Muscle layer of duodenum (tissue), 2 donors: ENCODE data around the gene MDN1.

Experiments used
- H3K27ac ChIP-seq: one replicate; pipeline ENCODE4 v1.7.0; 2013; ENCODE audit warnings: mild to moderate bottlenecking, low read length
- H3K27me3 ChIP-seq: one replicate; pipeline ENCODE4 v1.7.0; 2013; ENCODE audit warnings: low read depth, mild to moderate bottlenecking, control low read depth, low read length
- H3K36me3 ChIP-seq, 2 donors: one replicate each; pipeline ENCODE4 v1.7.0; 2013; ENCODE audit warnings: low read length in 2 of 2, control low read depth in 1 of 2, mild to moderate bottlenecking in 1 of 2; ENCODE audit not compliant: insufficient read depth in 2 of 2, control insufficient read depth in 1 of 2
- H3K4me1 ChIP-seq, 2 donors: one replicate each; pipeline ENCODE4 v1.7.0; 2013; ENCODE audit warnings: low read length in 2 of 2, mild to moderate bottlenecking in 2 of 2, control low read depth in 1 of 2, moderate library complexity in 1 of 2; ENCODE audit not compliant: insufficient read depth in 2 of 2, control insufficient read depth in 1 of 2
- H3K4me3 ChIP-seq, 2 donors: one replicate each; pipeline ENCODE4 v1.7.0; 2013; ENCODE audit warnings: low read length in 2 of 2, low read depth in 1 of 2, mild to moderate bottlenecking in 1 of 2
- H3K9me3 ChIP-seq, 2 donors: one replicate each; pipeline ENCODE4 v1.7.0; 2013; ENCODE audit warnings: low read length in 2 of 2, control low read depth in 1 of 2, mild to moderate bottlenecking in 1 of 2; ENCODE audit not compliant: control insufficient read depth in 1 of 2
- donor health status: healthy.

Gene MDN1

DNA sequence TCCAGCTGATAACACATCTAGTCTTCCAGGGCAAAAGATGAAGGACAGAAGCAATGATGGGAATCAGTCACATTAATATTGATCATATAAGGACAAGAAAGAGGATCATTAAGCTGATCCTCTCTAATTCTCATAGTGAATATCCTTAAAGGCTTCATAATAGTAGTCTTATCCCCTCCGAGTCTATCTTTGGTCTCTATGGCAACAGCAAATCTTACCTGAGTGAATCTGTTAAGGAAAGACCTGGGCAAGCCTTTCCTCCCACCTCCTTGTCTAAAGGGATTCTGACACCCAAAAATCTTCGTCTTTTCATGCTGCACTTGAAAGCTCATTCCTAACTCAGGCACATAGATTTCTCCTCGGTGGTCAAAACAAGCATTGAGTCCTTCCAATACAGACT is 94.6 kb downstream of the MDN1 start:
- no peaks in the 10 kb centered on the region for H3K4me1 ChIP-seq
- peaks cover 43 to 77% of the 10 kb centered on the region in 2 donors for H3K36me3 ChIP-seq
- no peaks in the 10 kb centered on the region for H3K9me3 ChIP-seq
- no peak overlapping the region for H3K27ac ChIP-seq
- H3K27me3 ChIP-seq, result no peaks in the 10 kb centered on the region
- H3K4me3 ChIP-seq, result no peak overlapping the region

GRCh38 chr6:89723046-89723445 is 96.5 kb downstream of the MDN1 start:
- Histone ChIP-seq H3K9me3 (no peaks in the 10 kb centered on the region), H3K4me1 (no peaks in the 10 kb centered on the region), H3K27me3 (no peaks in the 10 kb centered on the region), H3K36me3 (peaks cover 40 to 78% of the 10 kb centered on the region in 2 donors), H3K27ac (no peak overlapping the region), H3K4me3 (no peak overlapping the region)

DNA sequence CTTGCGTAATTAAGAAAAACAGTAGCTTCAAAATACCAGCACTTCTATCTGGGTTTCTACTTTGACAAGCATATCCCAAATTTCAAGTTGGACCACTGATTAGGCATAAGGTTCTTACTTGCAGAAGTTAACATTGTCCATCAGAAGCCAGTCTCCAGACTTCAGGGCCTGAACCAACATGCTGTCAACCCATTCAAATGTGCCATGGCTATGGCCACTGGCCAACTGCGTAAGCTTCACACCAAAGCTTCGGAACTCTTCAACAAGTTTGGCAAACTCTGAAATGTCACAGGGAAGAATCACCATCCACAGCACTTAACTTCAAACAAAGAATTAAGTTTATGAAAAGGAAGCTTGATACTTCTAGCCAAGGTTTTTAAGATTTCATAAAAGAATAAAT is 103.1 kb downstream of the MDN1 start:
- H3K4me1 ChIP-seq, result no peaks in the 10 kb centered on the region
- H3K4me3 ChIP-seq, result no peak overlapping the region
- H3K36me3 ChIP-seq, result peaks cover 57 to 83% of the 10 kb centered on the region in 2 donors
- no peak overlapping the region for H3K27ac ChIP-seq
- H3K9me3 ChIP-seq, result no peaks in the 10 kb centered on the region
- H3K27me3 ChIP-seq, result no peaks in the 10 kb centered on the region

DNA sequence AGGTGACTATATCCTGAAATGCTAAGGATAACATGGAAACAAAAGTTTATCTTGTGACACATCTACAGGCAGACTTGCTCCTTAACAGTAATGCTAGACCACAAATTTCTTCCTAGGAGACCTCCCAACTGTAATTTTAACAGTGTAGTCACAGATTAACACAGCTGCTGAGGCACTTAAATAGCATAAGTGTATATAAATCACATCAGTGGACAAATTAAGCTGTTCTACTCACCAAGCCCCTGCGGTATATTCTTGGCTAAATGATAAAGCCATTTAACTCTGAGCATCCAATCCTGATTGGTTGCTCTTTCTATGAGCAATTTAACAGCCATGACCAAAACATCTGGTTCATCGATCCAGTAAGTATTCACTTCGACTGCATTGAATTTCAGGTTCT is 107.8 kb downstream of the MDN1 start:
- no peak overlapping the region for H3K4me3 ChIP-seq
- H3K27ac ChIP-seq, result no peak overlapping the region
- peaks cover 65 to 85% of the 10 kb centered on the region in 2 donors for H3K36me3 ChIP-seq
- H3K9me3 ChIP-seq, result no peaks in the 10 kb centered on the region
- no peaks in the 10 kb centered on the region for H3K4me1 ChIP-seq
- no peaks in the 10 kb centered on the region for H3K27me3 ChIP-seq

DNA sequence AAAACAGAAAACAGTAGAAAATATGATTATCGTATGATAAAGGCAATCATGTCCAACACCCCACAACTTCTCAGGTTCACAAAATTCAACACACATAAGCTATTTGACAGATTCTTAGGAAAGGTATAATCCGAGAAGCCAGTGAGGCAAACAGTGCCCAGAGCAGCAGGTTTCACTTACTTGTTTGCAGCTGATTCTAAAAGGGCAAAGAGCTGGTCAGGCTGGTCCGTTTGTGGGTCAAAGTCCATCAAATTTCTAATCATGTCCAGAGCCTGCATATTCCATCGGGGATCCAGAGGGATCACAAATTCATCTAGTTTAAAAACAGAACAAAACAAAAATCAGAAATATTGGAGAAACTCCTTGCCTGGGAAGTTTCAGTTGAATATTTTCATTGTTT is 111.3 kb downstream of the MDN1 start:
- no peaks in the 10 kb centered on the region for H3K27me3 ChIP-seq
- H3K9me3 ChIP-seq, result no peaks in the 10 kb centered on the region
- no peak overlapping the region for H3K27ac ChIP-seq
- H3K4me3 ChIP-seq, result no peak overlapping the region
- no peaks in the 10 kb centered on the region for H3K4me1 ChIP-seq
- peaks cover 52 to 64% of the 10 kb centered on the region in 2 donors for H3K36me3 ChIP-seq

DNA sequence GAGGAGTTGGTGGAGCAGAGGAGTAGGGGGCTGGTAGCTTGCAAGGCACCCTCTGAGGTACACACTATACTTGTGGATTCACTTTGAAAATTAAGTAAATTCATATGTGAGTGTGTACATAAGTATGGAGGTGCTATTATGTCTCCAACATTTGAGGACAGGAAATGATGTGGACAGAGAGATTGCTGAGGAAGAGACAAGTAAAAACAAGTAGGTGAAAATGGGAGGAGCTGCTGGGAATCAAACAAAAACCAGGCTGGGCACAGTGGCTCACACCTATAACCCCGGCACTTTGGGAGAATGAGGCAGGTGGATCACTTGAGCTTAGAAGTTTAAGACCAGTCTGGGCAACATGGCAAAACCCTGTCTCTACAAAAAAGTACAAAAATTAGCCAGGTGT is 111.8 kb downstream of the MDN1 start:
- H3K4me3 ChIP-seq, result no peak overlapping the region
- H3K9me3 ChIP-seq, result no peaks in the 10 kb centered on the region
- H3K36me3 ChIP-seq, result peaks cover 47 to 60% of the 10 kb centered on the region in 2 donors
- no peaks in the 10 kb centered on the region for H3K4me1 ChIP-seq
- H3K27ac ChIP-seq, result no peak overlapping the region
- H3K27me3 ChIP-seq, result no peaks in the 10 kb centered on the region

- H3K36me3 ChIP-seq, result peaks cover 41 to 63% of the 10 kb centered on the region in 2 donors
- no peak overlapping the region for H3K4me3 ChIP-seq
- no peaks in the 10 kb centered on the region for H3K4me1 ChIP-seq
- no peaks in the 10 kb centered on the region for H3K27me3 ChIP-seq
- no peak overlapping the region for H3K27ac ChIP-seq
- no peaks in the 10 kb centered on the region for H3K9me3 ChIP-seq
Measured at GRCh38 chr6:89706121-89706520, 113.5 kb downstream of the MDN1 start.

GRCh38 chr6:89703292-89703691 is 116.3 kb downstream of the MDN1 start:
- no peaks in the 10 kb centered on the region for H3K27me3 ChIP-seq
- no peak overlapping the region for H3K27ac ChIP-seq
- H3K9me3 ChIP-seq, result no peaks in the 10 kb centered on the region
- H3K4me3 ChIP-seq, result no peak overlapping the region
- H3K4me1 ChIP-seq, result no peaks in the 10 kb centered on the region
- H3K36me3 ChIP-seq, result peaks cover 47 to 63% of the 10 kb centered on the region in 2 donors

DNA sequence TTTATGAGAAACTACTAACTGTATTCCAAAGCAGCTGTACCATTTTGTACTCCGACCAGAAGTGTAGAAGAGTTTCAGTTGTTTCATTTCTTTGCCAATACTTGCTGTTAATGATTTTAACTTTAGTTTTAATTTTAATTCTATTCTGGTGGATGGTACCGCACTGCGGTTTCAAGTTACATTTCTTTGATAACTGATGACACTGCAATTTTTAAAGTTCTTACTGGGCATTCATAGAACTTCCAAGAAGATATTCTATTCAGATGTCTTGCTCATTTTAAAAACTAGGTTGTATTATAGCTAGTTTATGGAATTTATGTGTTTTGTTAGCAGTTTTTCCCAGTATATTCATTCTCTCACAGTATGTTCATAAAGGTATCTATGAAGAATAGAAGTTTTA is 117.2 kb downstream of the MDN1 start:
- Histone ChIP-seq H3K27ac (no peak overlapping the region), H3K27me3 (no peaks in the 10 kb centered on the region), H3K4me3 (no peak overlapping the region), H3K36me3 (peaks cover 48 to 60% of the 10 kb centered on the region in 2 donors), H3K4me1 (no peaks in the 10 kb centered on the region), H3K9me3 (no peaks in the 10 kb centered on the region)

GRCh38 chr6:89695667-89696066 is 123.9 kb downstream of the MDN1 start:
- no peak overlapping the region for H3K27ac ChIP-seq
- H3K4me1 ChIP-seq, result no peaks in the 10 kb centered on the region
- H3K36me3 ChIP-seq, result peaks cover 73 to 84% of the 10 kb centered on the region in 2 donors
- H3K9me3 ChIP-seq, result no peaks in the 10 kb centered on the region
- H3K4me3 ChIP-seq, result no peak overlapping the region
- no peaks in the 10 kb centered on the region for H3K27me3 ChIP-seq

DNA sequence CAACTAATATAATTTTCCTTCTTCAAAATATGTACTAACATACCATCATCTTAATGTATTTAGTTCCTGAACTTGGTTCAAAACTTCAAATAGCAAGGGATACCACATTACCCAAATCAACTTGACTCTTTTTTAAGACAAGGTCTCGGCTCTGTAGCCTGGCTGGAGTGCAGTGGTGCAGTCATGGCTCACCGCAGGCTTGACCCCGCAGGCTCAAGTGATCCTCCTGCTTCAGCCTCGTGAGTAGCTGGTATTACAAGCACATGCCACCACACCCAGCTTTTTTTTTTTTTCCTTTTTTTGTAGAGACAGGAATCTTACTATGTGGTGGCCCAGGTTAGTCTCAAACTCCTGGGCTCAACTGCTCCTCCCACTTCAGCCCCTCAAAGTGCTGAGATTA is 125.2 kb downstream of the MDN1 start:
- no peak overlapping the region for H3K27ac ChIP-seq
- peaks cover 70 to 80% of the 10 kb centered on the region in 2 donors for H3K36me3 ChIP-seq
- H3K9me3 ChIP-seq, result no peaks in the 10 kb centered on the region
- no peak overlapping the region for H3K4me3 ChIP-seq
- H3K4me1 ChIP-seq, result no peaks in the 10 kb centered on the region
- H3K27me3 ChIP-seq, result no peaks in the 10 kb centered on the region

GRCh38 chr6:89693207-89693606 is 126.4 kb downstream of the MDN1 start:
- Histone ChIP-seq H3K36me3 (peaks cover 74 to 81% of the 10 kb centered on the region in 2 donors), H3K4me1 (no peaks in the 10 kb centered on the region), H3K9me3 (no peaks in the 10 kb centered on the region), H3K27ac (no peak overlapping the region), H3K27me3 (no peaks in the 10 kb centered on the region), H3K4me3 (no peak overlapping the region)
